Endothelial cell of umbilical vein (primary cell): ENCODE data around the gene MPZL3. TPM values are rescaled to one million over a fixed set of nuclear protein-coding genes. Genes with fewer than 3 reads are reported as not detected.

Experiments used
- BruUV-seq: library from RNA; stranded (reverse); fragments of 400-500 nt; replicated peaks from 2 replicates; lab custom pipeline; 2021; lab: Mats Ljungman, UMichigan
- CTCF ChIA-PET: fragments of 300-600, 350-600 bp; sonication (Branson Sonifier 250); formaldehyde crosslinking; loops from one replicate; lab custom pipeline; 2021; ENCODE audit warnings: antibody characterized with exemption, inconsistent platforms; lab: Charles Lee
- POLR2A ChIA-PET: fragments of 300-600, 350-600 bp; sonication (Branson Sonifier 250); formaldehyde crosslinking; loops from one replicate; lab custom pipeline; 2021; ENCODE audit warnings: antibody characterized with exemption, inconsistent platforms; lab: Charles Lee
- DNase-seq: peaks from one replicate; pipeline ENCODE4 v3.0.0-alpha.2; 2011; ENCODE audit warnings: low read depth, low spot score
- FAIRE-seq: peaks from 2 replicates; lab custom pipeline; 2011; peaks lifted over from hg19 to GRCh38; lab: Jason Lieb, UNC
- H2AFZ ChIP-seq: 2 replicates; pipeline ENCODE4 v1.6.0; 2012; ENCODE audit warnings: low read depth, low read length, control low read depth, inconsistent platforms
- H3K27ac ChIP-seq: 2 replicates; pipeline ENCODE4 v1.5.1; 2011; ENCODE audit warnings: low read depth, mild to moderate bottlenecking, control low read depth, low read length, moderate library complexity; ENCODE audit not compliant: insufficient read depth
- H3K27me3 ChIP-seq, 2 experiments: 2 replicates each; pipeline versions ENCODE4 v1.6.0 to v1.6.1; 2011; ENCODE audit warnings: low read length in 2 of 2, mixed read lengths in 1 of 2; ENCODE audit not compliant: control insufficient read depth in 2 of 2, insufficient read depth in 2 of 2
- H3K36me3 ChIP-seq, 2 experiments: 2 replicates in 1 of 2; 3 replicates in 1 of 2; pipeline ENCODE4 v1.5.1; 2011; ENCODE audit warnings: low read length in 2 of 2, mild to moderate bottlenecking in 1 of 2, moderate library complexity in 1 of 2; ENCODE audit not compliant: control insufficient read depth in 2 of 2, insufficient read depth in 2 of 2; ENCODE audit errors: extremely low read depth in 1 of 2
- H3K4me1 ChIP-seq: 3 replicates; pipeline ENCODE4 v1.5.1; 2011; ENCODE audit warnings: mild to moderate bottlenecking, low read length; ENCODE audit not compliant: control insufficient read depth, insufficient read depth; ENCODE audit errors: extremely low read depth
- H3K4me2 ChIP-seq: 2 replicates; pipeline ENCODE4 v1.6.1; 2011; ENCODE audit warnings: low read length, control low read depth, mixed read lengths; ENCODE audit not compliant: insufficient read depth
- H3K4me3 ChIP-seq, 3 experiments: fragments of 200-600 bp in 1 of 3; sonication (generic), shearing (Covaris generic) in 1 of 3; replicated peaks in 1 of 3; 2 replicates each; pipeline ENCODE4 v1.5.1; 2011 to 2016; ENCODE audit warnings: control low read depth in 3 of 3, low read length in 3 of 3, mild to moderate bottlenecking in 2 of 3, inconsistent platforms in 1 of 3, low read depth in 1 of 3, moderate library complexity in 1 of 3; ENCODE audit not compliant: insufficient read depth in 1 of 3
- H3K79me2 ChIP-seq: 2 replicates; pipeline ENCODE4 v1.6.0; 2012; ENCODE audit warnings: low read length, inconsistent platforms; ENCODE audit not compliant: control insufficient read depth, insufficient read depth
- H3K9ac ChIP-seq: replicated peaks from 2 replicates; pipeline ENCODE3; 2011; ENCODE audit warnings: low read length, control low read depth; ENCODE audit not compliant: insufficient read depth; ENCODE audit errors: extremely low read depth
- H3K9me1 ChIP-seq: replicated peaks from 3 replicates; pipeline ENCODE4 v1.6.0; 2011; ENCODE audit warnings: mild to moderate bottlenecking, low read length; ENCODE audit not compliant: control insufficient read depth, insufficient read depth; ENCODE audit errors: extremely low read depth
- H3K9me3 ChIP-seq: replicated peaks from 2 replicates; pipeline ENCODE4 v1.5.1; 2012; ENCODE audit warnings: low read length, inconsistent platforms; ENCODE audit not compliant: control insufficient read depth, insufficient read depth
- H4K20me1 ChIP-seq: replicated peaks from 2 replicates; pipeline ENCODE3; 2011; ENCODE audit warnings: mild to moderate bottlenecking, low read length; ENCODE audit not compliant: control insufficient read depth, insufficient read depth; ENCODE audit errors: extremely low read depth
- CTCF ChIP-seq, 2 donors: IDR thresholded peaks; 1 replicate in 1 of 2; 2 replicates in 1 of 2; pipeline ENCODE4 v1.5.1; 2011; ENCODE audit warnings: low read length in 2 of 2, mild to moderate bottlenecking in 2 of 2, moderate library complexity in 2 of 2, control low read depth in 1 of 2, inconsistent platforms in 1 of 2, low read depth in 1 of 2; ENCODE audit not compliant: insufficient read depth in 1 of 2; ENCODE audit errors: extremely low read depth in 1 of 2
- EZH2 ChIP-seq: IDR thresholded peaks from 2 replicates; pipeline ENCODE4 v1.6.1; 2012; ENCODE audit warnings: borderline replicate concordance, low read depth, mild to moderate bottlenecking, moderate library complexity, low read length, inconsistent platforms; ENCODE audit not compliant: severe bottlenecking
- FOS ChIP-seq: IDR thresholded peaks from 2 replicates; pipeline ENCODE4 v1.6.1; 2011; ENCODE audit warnings: mild to moderate bottlenecking, low read length, moderate library complexity, borderline replicate concordance; ENCODE audit not compliant: insufficient read depth
- GATA2 ChIP-seq: IDR thresholded peaks from 2 replicates; pipeline ENCODE4 v1.7.0; 2011; ENCODE audit warnings: low read depth, mild to moderate bottlenecking, moderate library complexity, mixed read lengths, low read length; ENCODE audit not compliant: insufficient read length, insufficient read depth
- JUN ChIP-seq: IDR thresholded peaks from 2 replicates; pipeline ENCODE4 v1.6.1; 2011; ENCODE audit warnings: borderline replicate concordance, low read depth; ENCODE audit not compliant: insufficient read length, insufficient read depth
- MAX ChIP-seq: IDR thresholded peaks from 2 replicates; pipeline ENCODE4 v1.6.1; 2011; ENCODE audit not compliant: insufficient read depth, insufficient read length
- MYC ChIP-seq: IDR thresholded peaks from one replicate; pipeline ENCODE4 v1.6.1; 2011; ENCODE audit warnings: mild to moderate bottlenecking, low read depth, low read length
- POLR2A ChIP-seq: IDR thresholded peaks from 2 replicates; pipeline ENCODE4 v1.6.1; 2012; ENCODE audit warnings: low read depth, mild to moderate bottlenecking, control low read depth, low read length
- POLR2AphosphoS5 ChIP-seq: IDR thresholded peaks from 2 replicates; pipeline ENCODE4 v1.6.1; 2012; ENCODE audit warnings: low read depth, mild to moderate bottlenecking, control low read depth, low read length, moderate library complexity; ENCODE audit not compliant: insufficient read depth
- dilution Hi-C: fragments of 300-500 bp; cut with MboI; formaldehyde crosslinking; loops from one replicate; pipeline ENCODE4 v1.15.0; 2019; ENCODE audit warnings: low sequenced_read_pairs; ENCODE audit not compliant: extremely low pct_ligation_motif_present
- intact Hi-C: fragments of 100-400 bp; cut with micrococcal nuclease; formaldehyde crosslinking; loops from one replicate; pipeline ENCODE4 v1.10.0; 2022
- polyA plus RNA-seq, 4 experiments: library from polyadenylated mRNA; depleted of rRNA in 3 of 4; stranded (reverse) in 3 of 4; unstranded in 1 of 4; fragments of >200 nt; gene quantifications; 2 replicates each; pipeline versions ENCODE4 v1.2.1 to v1.2.3, GENCODE V29; 2011 to 2012; ENCODE audit warnings: missing spikeins in 1 of 4
- total RNA-seq: library from RNA; stranded (reverse); gene quantifications from 2 replicates; pipeline ENCODE4 v1.2.3, GENCODE V29; 2021

MPZL3 gene
- total and polyA plus RNA-seq, 2 donors (not counting 3 experiments of a cell fraction or from before 2014, with no cell fraction given), result 2.5 to 7.1 TPM

GRCh38 chr11:118233377-118233776 is 18.8 kb downstream of the MPZL3 start:
- peaks cover 0 to 1% of the 10 kb centered on the region in 2 experiments for H3K36me3 ChIP-seq
- FAIRE-seq, result no peak
- H3K9ac ChIP-seq, result no peak overlapping the region
- no peak overlapping the region for H2AFZ ChIP-seq
- ChIA-PET CTCF (interaction anchor here (1.0 kb wide), 2 partner anchors 35 to 62 kb away, joined by 3 to 4 read pairs; no protein-coding TSS in a partner anchor), POLR2A (no interaction called here)
- H3K4me1 ChIP-seq, result peaks cover 22% of the 10 kb centered on the region
- no peaks in the 10 kb centered on the region for H3K9me3 ChIP-seq
- intact Hi-C loops (no loop called here), dilution Hi-C loops (no loop called here)
- BruUV-seq, result no TSS peak
- no peak overlapping the region for H3K4me3 ChIP-seq
- no peaks in the 10 kb centered on the region for H3K79me2 ChIP-seq
- no peak overlapping the region for H3K27ac ChIP-seq
- TF ChIP-seq CTCF (IDR thresholded peaks at IDR 0.05; ENCODE audit: extremely low read depth in 1 of 2, insufficient read depth in 1 of 2, low read depth in 1 of 2, low read length in 2 of 2) (no peak), POLR2AphosphoS5 (no peak), MAX (no peak), MYC (no peak), JUN (no peak), POLR2A (no peak), EZH2 (no peak), GATA2 (no peak), FOS (no peak)
- no peaks in the 10 kb centered on the region for H4K20me1 ChIP-seq
- H3K9me1 ChIP-seq, result no peaks in the 10 kb centered on the region
- no peak overlapping the region for H3K4me2 ChIP-seq
- H3K27me3 ChIP-seq, result no peaks in the 10 kb centered on the region
- DNase-seq, result no peak
